GM19351 (cell line): ENCODE data around the gene JAM2.
"Not testable (repeated sequence)": the region's sequence is repeated elsewhere in the genome, so short reads cannot be mapped to it uniquely, and the experiment has no call there.

ENCODE experiments used
- ATAC-seq: cut with Tn5 transposase; IDR thresholded peaks from one replicate; pipeline ENCODE4 v1.9.1; 2021; ENCODE audit warnings: mild to moderate bottlenecking, moderate library complexity; ENCODE audit not compliant: unreplicated experiment

JAM2 gene

DNA sequence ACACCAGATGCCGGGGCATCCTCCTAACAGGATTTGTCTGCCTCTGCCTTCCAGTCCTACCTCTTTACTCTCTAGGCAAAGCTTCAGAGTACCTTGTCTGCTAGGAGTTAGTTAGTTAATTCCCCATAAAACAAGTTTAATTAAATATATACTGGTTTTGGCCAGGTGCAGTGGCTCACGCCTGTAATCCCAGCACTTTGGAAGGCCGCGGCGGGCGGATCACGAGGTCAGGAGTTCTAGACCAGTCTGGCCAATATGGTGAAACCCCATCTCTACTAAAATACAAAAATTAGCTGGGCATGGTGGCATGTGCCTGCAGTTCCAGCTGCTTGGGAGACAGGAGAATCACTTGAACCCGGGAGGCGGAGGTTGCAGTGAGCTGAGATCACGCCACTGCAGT lies 75.0 kb downstream of the JAM2 start:
- ATAC-seq: not testable (repeated sequence)

DNA sequence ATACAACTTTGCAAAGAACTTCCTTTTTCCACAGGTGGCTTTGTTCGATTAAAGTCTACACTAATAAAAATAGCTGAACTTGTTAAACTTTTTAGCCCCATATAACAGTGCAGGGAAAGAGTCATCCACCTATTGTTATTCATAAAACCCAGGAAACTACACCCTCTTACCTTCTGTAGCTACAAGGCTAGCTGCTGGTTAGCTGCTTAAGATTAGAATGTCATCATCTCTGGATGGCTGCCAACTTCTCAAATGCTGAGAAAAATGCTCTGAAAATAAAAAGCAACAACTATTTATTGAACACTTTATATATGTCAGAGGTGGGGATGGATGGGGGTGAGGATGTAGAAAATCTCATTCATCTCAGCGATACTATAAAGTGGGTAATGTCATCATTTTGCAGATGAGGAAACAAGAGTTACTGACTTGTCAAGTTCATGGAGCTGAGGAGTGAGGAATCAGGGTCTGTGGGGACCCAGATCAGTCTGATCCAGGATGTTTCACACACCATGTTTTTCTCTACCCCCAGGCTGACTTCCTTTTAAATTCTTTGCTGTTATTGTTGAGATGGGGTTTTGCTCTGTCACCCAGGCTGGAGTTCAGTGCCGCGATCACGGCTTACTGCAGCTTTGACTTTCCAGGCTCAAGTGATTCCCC lies 78.6 kb downstream of the JAM2 start:
- no peak for ATAC-seq

DNA sequence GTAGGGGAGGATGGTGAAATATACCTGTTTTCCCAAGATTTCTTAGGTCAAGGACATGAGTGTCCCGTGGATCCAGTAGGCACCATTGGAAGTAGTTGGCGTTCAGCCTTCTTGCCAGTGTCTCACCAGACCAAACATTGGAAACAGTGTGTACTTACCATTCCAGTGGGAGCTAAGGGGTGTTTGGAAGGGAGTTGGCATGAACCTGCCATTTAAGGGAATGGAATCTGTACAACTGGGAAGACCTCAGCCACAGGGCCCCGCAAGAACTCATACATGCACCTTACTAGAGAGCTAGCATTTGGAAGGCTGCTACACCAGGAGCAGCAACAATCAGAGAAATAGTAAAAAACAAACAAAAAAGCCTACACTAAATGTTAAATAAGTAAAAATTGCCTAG lies 82.9 kb downstream of the JAM2 start:
- ATAC-seq: no peak

DNA sequence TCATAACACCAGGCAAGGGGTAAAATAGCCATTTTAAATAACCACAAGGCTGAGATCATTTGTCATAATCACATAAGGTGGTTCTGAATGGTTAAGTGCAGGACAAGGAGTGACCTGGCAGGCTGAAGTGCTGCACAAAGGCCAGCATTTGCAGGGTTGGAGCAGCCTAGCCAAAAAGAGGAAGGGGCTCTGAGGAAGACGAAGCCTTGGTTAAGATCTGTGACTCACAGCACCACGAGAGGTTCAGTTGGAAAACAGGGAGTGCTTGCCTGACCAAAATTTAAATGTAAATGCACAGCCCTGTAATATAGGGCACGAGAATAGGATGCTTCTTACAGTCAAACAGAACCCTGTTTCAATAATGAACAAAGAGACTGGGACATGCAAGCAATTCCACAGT lies 83.6 kb downstream of the JAM2 start:
- ATAC-seq: no peak

DNA sequence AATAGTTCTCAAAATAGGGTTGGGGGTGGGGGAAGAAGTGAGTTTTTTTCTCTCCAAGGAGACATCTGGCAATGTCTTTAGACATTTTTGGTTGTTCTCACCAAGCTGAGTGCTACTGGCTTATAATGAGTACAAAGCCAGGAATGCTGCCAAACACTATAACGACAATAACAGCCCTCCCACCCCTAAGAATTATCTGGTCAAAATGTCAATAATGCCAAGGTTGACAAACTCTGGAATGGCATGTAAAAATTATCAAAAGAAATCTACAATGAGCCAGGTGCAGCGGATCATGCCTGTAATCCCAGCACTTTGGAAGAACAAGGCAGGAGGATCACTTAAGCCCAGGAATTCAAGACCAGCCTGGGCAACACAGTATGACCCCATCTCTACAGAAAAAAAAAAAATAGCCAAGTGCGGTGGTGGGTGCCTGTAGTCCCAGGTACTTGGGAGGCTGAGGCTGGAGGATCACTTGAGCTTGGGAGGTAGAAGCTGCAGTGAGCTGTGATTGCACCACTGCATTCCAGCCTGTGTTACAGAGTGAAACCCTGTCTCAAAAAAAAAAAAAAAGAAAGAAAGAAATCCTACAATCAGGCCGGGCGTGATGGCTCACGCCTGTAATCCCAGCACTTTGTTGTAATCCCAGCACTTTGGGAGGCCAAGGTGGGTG lies 93.2 kb downstream of the JAM2 start:
- ATAC-seq: no peak

DNA sequence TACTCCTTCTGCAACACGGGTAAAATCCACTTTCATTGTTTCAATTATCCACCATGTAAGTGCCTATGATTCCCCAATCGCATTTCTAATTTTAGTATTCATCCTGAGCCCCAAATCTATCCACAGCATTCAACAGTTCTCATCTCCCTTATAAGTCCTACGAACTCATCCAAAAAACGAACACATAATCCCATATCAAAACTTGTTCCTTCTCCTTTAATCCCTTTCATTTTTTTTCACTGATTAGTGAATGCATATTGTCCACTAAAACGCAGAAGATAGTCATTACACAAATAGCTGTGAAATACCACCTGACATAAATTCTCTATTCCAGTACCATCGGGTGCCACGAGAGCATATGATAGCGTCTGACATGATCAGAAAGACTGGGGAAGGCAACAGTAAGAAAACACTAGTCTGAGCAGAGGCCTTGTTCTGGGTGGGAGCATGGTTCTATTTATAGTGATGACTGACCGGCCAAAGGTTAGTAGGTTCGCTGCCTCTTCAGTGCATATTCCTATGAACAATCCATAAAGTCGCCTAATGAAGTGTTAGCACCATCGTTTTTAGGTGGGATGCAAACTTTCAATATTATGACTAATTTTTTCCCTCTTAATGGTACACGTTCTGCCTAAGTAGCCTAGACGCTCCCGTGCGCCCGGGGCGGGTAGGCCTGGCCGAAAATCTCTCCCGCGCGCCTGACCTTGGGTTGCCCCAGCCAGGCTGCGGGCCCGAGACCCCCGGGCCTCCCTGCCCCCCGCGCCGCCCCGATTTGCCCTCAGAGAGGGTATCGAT lies 95.0 kb downstream of the JAM2 start:
- ATAC-seq: peak; percentile 14

DNA sequence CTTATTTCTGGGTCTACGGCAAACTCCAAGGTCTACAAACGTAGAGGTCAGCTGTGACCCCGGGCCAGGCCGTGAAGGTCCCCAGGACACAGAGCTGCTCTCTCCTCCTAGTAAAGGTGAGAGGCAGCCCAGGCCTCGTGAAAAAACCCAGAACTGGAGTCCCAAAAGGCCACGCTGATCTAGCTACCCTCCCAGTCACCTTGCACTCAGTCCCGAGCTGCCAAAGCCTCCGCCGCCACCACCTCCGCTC lies 95.5 kb downstream of the JAM2 start:
- no peak for ATAC-seq

DNA sequence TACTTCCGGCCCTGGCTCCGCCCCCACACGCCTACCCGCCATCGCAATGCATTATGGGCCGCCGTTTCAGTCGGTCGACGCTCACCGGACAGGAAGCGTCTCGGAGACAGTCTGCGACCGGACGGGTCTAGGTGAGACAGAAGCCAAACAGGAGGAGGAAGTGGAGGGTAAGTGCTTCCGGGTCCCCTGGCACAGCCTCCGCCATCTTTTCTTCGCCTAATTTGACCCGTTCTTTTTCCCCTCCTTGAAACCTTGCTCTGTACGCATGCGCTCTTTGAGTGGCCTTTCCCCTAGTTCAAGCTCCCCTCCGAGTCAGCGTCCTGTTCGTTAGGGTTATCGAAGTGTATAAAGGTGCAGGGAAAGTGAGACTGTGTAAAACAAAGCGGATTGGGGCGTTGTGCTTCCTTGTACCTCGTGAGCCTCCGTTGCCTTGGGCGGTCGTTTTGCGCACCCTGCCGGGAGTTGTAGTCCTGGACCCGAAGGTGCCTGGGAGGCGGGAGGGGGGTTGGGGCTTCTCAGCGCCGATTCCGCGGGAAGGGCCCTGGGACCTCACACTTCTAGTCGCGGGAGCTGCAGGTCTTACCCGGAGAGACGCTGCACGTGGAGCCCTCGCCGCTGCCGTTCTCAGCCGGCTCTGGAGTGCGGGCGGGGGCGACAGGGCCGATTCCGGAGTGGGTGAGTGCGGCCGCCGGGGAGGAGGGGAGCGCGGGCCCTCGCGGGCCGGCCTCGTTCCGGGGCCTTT lies 96.0 kb downstream of the JAM2 start, which contains the start of the genes ATP5PF and GABPA:
ATP5PF (minus strand) TSS at position 1 of the 742 bp plus-strand sequence. CDS start 5,110 bp downstream, outside the sequence.
GABPA (plus strand) TSS at position 69 of the 742 bp plus-strand sequence. CDS start 6,627 bp downstream, outside the sequence.
- ATAC-seq: peak; percentile 85

DNA sequence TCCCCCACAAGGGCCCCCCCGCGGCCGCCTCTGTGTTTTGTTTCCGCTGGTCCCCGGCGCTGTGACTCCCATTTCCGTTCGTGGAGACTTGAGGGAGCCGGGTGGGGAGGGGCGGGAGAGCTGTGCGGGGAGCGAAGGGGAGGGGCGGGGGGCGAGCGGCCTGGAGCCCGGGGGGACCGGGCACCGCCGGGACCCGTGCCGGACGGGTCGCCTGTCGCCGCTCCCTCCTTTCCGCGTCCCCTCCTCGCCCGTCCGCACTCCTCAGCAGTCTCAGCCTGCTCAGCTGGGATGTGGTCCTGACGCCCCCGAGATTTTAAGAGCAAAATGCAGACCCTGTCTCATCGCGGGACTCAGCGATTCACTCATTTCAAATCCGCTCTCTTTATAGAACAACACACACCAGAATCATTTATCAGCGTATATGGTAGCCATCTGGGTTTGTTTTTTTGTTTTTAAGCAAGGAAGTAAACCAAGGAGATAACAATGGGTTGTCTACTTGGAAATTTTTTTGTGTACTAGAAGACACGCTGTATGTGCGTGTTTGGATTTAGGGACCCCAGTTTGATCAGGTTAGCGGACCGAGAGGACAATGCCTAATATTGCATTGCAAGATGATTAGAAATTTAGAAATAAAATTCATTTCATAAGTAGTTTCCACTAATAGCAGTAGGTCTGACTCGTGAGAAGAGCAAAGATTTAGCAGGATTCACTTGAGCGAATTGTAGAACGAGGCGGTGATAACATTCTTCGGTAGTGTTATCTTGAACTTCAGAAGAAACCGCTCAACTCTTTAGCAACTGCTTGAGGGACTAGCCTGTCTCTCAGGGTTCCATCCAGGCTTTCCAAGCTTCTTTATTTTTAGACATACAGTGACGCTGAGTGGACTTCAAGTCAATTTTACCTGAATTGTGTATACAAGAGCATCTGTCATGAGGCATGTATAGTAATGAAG lies 96.9 kb downstream of the JAM2 start:
- peak; percentile 9 for ATAC-seq

DNA sequence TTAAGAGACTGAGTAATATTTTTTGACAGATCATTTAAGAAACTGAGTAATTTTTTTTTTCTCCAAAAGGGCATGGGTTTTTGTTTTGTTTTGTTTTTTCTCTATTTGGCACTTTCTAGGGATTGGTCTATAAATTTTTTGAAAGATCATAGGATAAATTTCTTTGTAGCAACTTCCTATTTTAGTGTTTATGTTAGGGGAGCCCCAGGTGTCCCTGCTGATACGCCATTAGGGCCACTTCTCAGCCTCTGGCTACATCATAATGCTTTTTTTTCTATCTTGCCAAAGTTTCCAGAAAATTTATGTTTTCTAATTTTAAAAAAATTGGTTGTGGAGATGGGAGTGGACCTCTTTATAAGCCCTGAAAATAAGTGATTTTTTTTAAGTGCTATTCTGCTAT lies 98.4 kb downstream of the JAM2 start:
- no peak for ATAC-seq

DNA sequence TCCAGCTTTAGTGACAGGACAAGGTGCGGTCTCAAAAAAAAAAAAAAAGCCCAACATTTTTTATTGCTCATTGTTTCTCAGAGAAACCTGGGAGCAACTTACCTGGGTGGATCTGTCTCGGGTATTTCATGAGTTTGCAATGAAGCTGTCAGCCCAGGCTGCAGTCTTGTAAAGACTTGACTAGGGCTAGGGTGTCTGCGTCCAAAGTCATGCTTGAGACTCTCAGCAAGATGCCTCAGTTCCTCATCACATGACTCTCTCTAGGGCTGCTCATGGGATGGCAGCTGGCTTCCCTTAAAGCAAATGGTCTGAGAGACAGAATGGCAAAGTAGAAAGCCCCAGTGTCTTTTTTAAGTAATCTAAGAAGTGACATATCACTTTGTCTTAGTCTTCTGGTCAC lies 103.8 kb downstream of the JAM2 start:
- ATAC-seq: no peak

DNA sequence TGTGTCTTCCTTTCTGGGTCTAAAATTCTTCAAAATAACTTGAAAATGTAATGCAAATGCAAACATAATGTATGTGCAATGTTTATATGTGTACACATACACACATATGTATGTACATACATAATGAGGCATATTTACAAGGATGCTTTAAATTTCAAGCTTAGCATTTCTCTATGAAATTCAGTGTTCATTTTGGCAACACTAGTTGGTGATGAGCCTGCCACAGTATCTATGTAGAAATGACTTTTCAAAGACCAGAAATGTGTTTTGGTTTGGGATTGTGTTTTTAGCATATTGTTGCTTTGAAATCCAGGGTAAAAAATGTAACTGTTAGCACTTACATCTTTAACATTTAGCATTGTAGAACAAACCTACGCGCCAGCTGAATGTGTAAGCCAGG lies 105.8 kb downstream of the JAM2 start:
- no peak for ATAC-seq

DNA sequence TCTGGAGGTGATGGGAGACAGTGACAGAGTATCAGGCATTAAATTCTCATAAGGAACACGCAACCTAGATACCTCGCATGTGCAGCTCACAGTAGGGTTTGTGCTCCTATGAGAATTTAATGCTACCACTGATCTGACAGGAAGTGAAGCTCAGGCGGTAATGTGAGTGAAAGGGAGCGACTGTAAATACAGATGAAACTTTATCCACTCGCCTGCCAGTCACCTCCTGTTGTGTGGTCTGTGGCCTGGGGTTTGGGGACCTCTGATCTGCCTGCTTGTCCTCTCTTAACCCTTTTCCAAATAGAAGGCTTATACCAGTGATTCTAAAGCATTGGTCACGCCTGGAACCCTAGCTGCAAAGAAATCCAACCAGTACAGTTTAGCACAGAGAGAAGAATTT lies 111.0 kb downstream of the JAM2 start:
- no peak for ATAC-seq

DNA sequence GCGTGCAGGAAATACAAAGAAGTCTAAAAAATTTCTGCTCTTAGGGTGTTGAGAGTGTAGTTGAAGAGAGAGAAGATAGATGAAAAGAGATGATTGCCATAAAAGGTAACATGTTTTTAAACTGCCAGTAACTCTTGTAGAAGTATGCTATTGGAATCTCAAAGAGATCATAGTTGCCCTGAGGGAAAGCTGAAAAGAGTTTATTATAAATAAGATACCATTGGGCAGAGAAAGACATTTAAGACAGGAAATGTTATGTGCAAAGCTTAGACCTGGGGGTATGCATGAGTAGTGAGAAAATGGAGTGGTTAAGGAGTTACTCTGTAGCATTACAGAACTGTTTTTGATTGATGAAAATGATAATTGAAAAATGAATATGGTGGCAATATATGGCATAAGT lies 113.4 kb downstream of the JAM2 start:
- ATAC-seq: no peak

DNA sequence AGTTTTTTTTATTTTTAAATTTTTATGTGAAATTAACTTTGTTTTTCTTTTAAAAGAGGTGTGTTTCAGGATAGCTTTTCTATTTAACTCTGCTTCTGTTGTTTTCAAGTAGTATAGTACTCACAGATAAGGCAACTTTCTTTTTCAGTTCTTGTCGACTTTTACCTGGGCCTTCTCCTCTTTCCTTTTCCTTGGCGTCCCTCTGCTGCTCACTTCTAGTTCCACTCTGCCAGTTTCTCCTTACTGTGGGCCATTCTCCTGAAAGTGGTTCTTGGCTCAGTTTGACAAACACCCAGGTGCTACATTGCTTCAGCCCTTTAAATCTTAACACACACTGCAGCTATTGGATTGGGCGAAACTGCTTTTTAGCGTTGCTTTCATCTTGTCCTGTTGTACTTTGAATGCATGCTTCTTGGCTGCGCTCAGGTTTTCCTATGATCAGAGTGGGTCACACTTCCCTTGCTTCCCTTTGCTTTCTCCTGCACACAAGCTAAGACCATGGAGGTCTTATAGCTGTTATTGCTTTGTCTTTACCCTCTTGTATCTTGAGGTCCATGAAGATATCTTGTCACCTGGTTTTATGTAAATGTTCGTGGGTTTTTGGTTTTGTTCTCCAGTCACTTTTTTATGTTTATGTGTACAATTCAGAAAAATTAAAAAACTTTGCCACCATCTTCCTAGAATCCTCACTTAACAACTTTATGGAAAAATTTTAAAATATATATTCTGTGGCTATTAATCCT lies 117.3 kb downstream of the JAM2 start:
- ATAC-seq: no peak

DNA sequence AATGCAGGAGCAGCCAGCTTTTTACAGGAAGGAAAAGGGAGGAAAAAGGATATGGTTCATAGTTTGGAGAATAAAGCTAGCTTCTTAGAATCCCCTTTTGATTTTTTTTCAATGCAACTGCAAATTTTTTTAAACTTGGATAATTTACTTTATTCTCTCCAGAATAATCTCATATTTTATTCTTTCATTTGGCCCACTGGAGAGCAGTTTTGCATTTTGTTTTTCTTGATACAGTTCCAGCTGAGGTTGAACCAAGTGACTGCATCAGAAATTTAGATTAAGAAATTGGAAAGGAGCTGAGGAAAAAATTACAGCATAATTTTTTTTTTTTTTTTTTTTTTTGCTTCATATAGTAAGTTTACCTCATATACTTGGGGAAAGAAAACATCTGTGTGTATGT lies 118.5 kb downstream of the JAM2 start:
- ATAC-seq: no peak

DNA sequence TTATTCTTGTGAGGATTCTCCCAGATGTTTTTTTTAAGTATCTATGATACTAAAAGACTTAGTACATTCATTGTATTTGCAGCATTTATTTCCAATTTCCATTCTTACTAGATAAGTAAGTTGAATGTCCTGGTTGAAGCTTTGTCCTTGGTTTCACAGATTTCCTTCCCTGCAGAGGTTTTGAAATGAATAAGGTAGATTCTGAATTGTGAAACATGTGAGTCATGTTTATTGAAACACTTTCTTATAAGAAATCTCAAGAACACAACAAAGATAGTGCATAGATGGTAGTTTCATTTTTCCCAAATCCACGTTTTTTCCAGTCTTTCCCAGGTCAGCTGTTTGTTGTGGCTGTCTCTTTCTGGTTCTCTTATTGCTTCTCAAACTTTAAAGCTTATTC lies 120.5 kb downstream of the JAM2 start:
- ATAC-seq: no peak

DNA sequence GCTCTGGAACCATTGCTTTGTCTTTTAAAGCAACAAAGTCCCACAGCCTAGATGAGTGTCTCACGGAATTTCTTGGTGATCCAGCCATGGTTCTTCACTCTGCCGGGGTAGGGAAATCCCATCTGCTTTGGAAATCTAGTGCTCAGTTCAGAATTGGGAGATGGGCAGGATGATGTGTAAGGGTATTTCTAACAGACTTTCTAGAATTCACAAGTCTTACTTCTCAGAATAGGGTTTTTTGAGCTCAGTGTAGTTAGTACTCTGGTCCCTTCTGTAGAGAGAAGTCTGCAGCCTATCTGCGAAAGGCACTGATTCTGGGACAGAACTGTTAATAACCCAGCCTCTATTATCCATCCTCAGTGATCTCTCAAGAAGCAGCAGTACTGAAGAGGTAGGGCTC lies 121.0 kb downstream of the JAM2 start:
- ATAC-seq: no peak

DNA sequence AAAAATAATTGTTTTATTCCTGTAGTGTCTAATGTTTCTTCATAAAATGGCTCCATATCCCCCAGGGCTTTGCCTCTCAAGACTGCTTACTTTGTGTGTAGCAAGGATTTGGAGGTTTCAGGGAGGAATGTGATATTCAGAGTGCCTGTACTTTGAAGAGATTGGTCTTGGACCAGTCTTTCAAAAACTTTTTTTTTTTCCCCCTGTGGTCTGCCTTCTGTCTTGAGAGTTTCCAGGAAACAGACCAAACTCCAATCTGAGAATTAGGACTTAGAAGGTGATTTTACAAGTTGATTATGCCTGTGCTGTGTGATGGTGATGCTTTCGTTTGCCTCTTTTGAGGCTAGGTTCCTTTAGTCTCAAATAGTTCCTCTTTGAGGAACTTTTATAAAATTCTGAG lies 121.6 kb downstream of the JAM2 start:
- ATAC-seq: no peak

DNA sequence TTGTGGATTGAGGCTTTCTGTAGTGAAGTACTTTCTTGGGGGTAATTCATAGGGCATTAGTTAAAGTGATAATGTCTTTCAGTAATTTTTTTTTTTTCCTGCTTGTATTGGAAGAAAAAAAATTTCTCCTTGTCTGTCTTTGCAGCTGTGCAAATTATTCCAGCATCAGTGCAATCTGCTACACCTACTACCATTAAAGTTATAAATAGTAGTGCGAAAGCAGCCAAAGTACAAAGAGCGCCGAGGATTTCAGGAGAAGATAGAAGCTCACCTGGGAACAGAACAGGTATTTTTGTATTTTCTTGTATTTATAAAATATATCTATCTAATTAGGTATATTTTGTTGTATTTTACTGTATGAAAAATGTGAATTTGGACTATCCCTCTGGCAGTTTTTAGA lies 125.0 kb downstream of the JAM2 start:
- no peak for ATAC-seq
